ENCODE results near the gene TAOK1. TPM values are rescaled to one million over a fixed set of nuclear protein-coding genes. Genes with fewer than 3 reads are reported as not detected.
"Not testable (repeated sequence)": the region's sequence is repeated elsewhere in the genome, so short reads cannot be mapped to it uniquely, and the experiment has no call there.

Gene TAOK1
- total RNA-seq (10 to 100 TPM; 46.7 to 72.2 (median 51.1) TPM), polyA plus RNA-seq (9.8 TPM)
- long read RNA-seq, donor 1, partial matches to known transcripts: 0 of 7 reads
- long read RNA-seq, donor 1, other reads (novel, unspliced or antisense): 7 of 7 reads
- long read RNA-seq, donor 2, partial matches to known transcripts: 0 of 1 reads
- long read RNA-seq, donor 2, other reads (novel, unspliced or antisense): 1 of 1 reads
- long read RNA-seq, donor 3, partial matches to known transcripts: 6 of 15 reads
- long read RNA-seq, donor 3, other reads (novel, unspliced or antisense): 9 of 15 reads
- long read RNA-seq, donor 4, partial matches to known transcripts: 1 of 4 reads
- long read RNA-seq, donor 4, other reads (novel, unspliced or antisense): 3 of 4 reads

DNA sequence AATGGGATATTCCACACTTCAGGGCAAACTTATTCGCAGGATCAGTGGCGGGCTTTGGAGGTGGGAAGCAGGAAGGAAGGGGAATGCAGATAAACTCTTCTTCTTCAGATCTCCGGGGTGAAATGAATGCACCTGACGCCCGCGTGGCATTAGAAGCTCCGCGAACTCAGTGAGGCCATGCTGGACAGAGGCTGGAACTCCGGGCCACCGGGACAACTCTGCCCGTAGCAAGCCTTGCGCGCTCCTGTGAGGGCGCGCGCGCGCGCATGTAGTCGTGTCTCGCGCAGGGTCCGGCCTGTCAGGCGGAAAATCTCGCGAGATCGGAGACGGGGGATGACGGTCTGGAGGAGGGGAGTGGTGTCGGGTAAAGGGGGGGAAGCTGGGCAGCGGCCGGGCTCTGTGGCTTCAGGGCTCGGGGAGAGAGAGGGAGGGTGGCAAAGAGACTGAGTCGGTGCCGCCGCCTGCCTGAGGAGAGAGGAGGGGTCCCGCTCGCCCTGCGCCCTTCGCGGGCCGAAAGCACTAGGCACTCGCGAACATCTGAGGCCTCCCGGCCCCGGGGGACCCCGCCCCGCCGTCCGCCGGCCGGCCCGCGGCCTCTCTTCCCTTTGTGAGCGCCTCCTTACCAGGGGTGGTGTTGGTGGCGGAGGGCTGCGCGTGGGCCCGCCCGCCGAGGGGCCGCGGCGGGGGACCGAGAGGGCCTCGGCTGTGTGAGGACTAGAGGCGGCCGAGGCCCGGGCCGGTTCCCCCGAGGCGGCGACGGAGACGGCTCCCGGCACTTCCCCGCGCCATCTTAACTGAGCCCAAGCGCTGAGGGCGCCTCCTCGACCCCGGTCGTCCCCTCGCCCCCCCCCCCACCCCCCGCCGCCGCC is at the start of gene TAOK1:
Gene TAOK1, plus strand, starts transcription at position 382 of the 869 bp plus-strand sequence. CDS start 61,186 bp downstream, outside the sequence.
- no peaks in the 10 kb centered on the region for H3K27me3 ChIP-seq (ENCODE audit: control insufficient read depth, insufficient read depth)
- no peaks in the 10 kb centered on the region for H3K4me1 ChIP-seq (ENCODE audit: control insufficient read depth, insufficient read depth, low read length)
- under 1% methylated on average over 87 of the region's 87 CpGs for WGBS
- ATAC-seq (peak; percentile 98 to 99), DNase-seq (peak; percentile 100)
- H3K9me3 ChIP-seq (ENCODE audit: control insufficient read depth, low read length): no peaks in the 10 kb centered on the region
- peak within 1 kb of the TSS; percentile 99 for H3K27ac ChIP-seq (ENCODE audit: low read length)
- H3K4me3 ChIP-seq (ENCODE audit: low read length): peak within 1 kb of the TSS; percentile 95
- intact Hi-C loops (cut with DNase I): no loop called here

DNA sequence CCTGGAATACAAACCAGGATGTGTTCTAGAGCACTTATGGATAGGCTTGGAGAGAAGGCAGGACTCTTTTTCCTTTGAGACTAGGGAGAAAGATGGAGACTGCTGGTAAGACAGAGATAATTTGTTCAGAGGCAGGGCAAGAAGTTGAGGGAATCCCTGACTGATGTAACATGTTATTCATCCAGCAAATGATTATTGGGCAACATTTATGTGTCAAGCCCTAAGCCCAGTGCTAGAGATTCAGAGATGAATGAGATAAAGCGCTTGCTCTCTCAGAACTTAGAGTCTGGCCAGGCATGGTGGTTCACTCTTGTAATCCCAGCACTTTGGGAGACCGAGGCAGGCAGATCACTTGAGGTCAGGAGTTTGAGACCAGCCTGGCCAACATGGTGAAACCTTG is 48.4 kb upstream of the TAOK1 start:
- WGBS: 88% methylated on average over 2 of the region's 2 CpGs
- H3K9me3 ChIP-seq (ENCODE audit: control insufficient read depth, low read length): no peaks in the 10 kb centered on the region
- H3K27me3 ChIP-seq (ENCODE audit: control insufficient read depth, insufficient read depth): no peaks in the 10 kb centered on the region
- ATAC-seq (no peak), DNase-seq (no peak)
- intact Hi-C loops (cut with DNase I): no loop called here
- H3K27ac ChIP-seq (ENCODE audit: low read length): no peak overlapping the region
- H3K4me3 ChIP-seq (ENCODE audit: low read length): no peak overlapping the region
- H3K4me1 ChIP-seq (ENCODE audit: control insufficient read depth, insufficient read depth, low read length): no peaks in the 10 kb centered on the region

- WGBS: 76% methylated on average over 11 of the region's 11 CpGs
- H3K27ac ChIP-seq (ENCODE audit: low read length): no peak overlapping the region
Observed at GRCh38 chr17:29342158-29342765, 47.9 kb upstream of the TAOK1 start.

DNA sequence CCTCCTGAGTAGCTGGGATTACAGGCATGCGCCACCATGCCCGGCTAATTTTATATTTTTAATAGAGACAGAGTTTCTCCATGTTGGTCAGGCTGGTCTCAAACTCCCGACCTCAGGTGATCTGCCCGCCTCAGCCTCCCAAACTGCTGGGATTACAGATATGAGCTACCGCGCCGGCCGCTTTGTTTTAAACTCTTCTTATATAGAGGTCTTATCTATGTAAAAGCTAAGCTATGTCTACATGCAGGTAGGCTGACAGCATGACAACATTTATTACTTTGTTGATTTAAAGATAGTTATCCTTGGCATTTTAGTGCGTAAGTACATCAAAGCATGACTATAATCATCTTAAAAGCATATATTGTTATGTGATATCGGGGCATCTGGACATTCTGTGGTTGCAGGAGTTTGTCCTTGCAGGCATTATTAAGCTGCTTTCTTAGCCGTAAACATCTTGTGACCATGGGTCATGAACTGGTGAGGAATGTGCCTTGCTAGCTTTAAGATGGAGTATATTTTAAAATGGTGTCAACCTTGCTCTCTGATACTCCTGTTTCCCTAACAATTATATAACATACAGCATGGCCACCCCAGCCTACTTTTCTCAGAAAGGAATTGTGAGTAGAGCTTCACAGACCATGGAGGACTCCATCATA is 45.8 kb upstream of the TAOK1 start:
- Histone ChIP-seq H3K27ac (ENCODE audit: low read length) (no peak overlapping the region), H3K27me3 (ENCODE audit: control insufficient read depth, insufficient read depth) (no peaks in the 10 kb centered on the region), H3K9me3 (ENCODE audit: control insufficient read depth, low read length) (no peaks in the 10 kb centered on the region), H3K4me3 (ENCODE audit: low read length) (no peak overlapping the region), H3K4me1 (ENCODE audit: control insufficient read depth, insufficient read depth, low read length) (no peaks in the 10 kb centered on the region)
- ATAC-seq (no peak), DNase-seq (no peak)
- intact Hi-C loops (cut with DNase I): no loop called here
- 91% methylated on average over 11 of the region's 11 CpGs for WGBS

More at GRCh38 chr17:29342158-29342765, 47.9 kb upstream of the TAOK1 start:
- intact Hi-C loops (cut with DNase I): no loop called here
- DNase-seq (no peak), ATAC-seq (no peak)
- no peaks in the 10 kb centered on the region for H3K4me1 ChIP-seq (ENCODE audit: control insufficient read depth, insufficient read depth, low read length)
- no peaks in the 10 kb centered on the region for H3K27me3 ChIP-seq (ENCODE audit: control insufficient read depth, insufficient read depth)
- no peak overlapping the region for H3K4me3 ChIP-seq (ENCODE audit: low read length)
- no peaks in the 10 kb centered on the region for H3K9me3 ChIP-seq (ENCODE audit: control insufficient read depth, low read length)

- H3K4me3 ChIP-seq (ENCODE audit: low read length): no peak overlapping the region
- no peaks in the 10 kb centered on the region for H3K4me1 ChIP-seq (ENCODE audit: control insufficient read depth, insufficient read depth, low read length)
- ATAC-seq: no peak
- DNase-seq: no peak
- intact Hi-C loops (cut with DNase I): no loop called here
- WGBS: 65% methylated on average over 3 of the region's 3 CpGs
- H3K27ac ChIP-seq (ENCODE audit: low read length): no peak overlapping the region
- no peaks in the 10 kb centered on the region for H3K27me3 ChIP-seq (ENCODE audit: control insufficient read depth, insufficient read depth)
- no peaks in the 10 kb centered on the region for H3K9me3 ChIP-seq (ENCODE audit: control insufficient read depth, low read length)
Observed at GRCh38 chr17:29345066-29345465, 45.1 kb upstream of the TAOK1 start.

DNA sequence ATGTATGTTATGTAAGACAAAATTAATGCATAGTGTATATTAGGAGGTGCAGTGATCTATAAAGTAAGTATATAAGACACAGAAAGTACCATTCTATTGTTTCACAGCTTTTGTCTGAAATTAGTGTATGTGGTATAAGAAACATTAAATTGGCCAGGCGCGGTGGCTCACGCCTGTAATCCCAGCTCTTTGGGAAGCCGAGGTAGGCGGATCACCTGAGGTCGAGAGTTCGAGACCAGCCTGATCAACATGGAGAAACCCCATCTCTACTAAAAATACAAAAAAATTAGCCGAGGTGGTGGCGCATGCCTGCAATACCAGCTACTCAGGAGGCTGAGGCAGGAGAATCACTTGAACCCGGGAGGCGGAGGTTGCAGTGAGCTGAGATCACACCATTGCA is 44.7 kb upstream of the TAOK1 start:
- DNase-seq; ATAC-seq; intact Hi-C loops (cut with DNase I); H3K4me1 ChIP-seq (ENCODE audit: control insufficient read depth, insufficient read depth, low read length); H3K27me3 ChIP-seq (ENCODE audit: control insufficient read depth, insufficient read depth); H3K27ac ChIP-seq (ENCODE audit: low read length); H3K4me3 ChIP-seq (ENCODE audit: low read length); H3K9me3 ChIP-seq (ENCODE audit: control insufficient read depth, low read length): not testable (repeated sequence)
- 96% methylated on average over 11 of the region's 11 CpGs for WGBS

DNA sequence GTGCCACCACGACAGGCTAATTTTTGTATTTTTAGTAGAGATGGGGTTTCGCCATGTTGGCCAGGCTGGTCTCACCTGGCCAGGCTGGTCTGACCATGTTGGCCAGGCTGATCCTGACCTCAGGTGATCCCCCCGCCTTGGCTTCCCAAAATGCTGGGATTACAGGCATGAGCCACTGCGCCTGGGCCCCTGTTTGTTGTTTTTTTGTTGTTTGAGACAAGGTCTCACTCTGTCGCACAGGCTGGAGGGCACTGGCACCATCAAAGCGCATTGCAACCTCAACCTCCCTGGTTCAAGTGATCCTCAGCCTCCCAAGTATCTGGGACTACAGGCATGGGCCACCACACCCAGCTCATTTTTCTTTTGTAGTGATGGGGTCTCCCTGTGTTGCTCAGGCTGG is 43.7 kb upstream of the TAOK1 start:
- Histone ChIP-seq H3K9me3 (ENCODE audit: control insufficient read depth, low read length) (no peaks in the 10 kb centered on the region), H3K27ac (ENCODE audit: low read length) (no peak overlapping the region), H3K27me3 (ENCODE audit: control insufficient read depth, insufficient read depth) (no peaks in the 10 kb centered on the region), H3K4me1 (ENCODE audit: control insufficient read depth, insufficient read depth, low read length) (no peaks in the 10 kb centered on the region), H3K4me3 (ENCODE audit: low read length) (no peak overlapping the region)
- 92% methylated on average over 6 of the region's 6 CpGs for WGBS
- intact Hi-C loops (cut with DNase I): no loop called here
- DNase-seq (no peak), ATAC-seq (no peak)

DNA sequence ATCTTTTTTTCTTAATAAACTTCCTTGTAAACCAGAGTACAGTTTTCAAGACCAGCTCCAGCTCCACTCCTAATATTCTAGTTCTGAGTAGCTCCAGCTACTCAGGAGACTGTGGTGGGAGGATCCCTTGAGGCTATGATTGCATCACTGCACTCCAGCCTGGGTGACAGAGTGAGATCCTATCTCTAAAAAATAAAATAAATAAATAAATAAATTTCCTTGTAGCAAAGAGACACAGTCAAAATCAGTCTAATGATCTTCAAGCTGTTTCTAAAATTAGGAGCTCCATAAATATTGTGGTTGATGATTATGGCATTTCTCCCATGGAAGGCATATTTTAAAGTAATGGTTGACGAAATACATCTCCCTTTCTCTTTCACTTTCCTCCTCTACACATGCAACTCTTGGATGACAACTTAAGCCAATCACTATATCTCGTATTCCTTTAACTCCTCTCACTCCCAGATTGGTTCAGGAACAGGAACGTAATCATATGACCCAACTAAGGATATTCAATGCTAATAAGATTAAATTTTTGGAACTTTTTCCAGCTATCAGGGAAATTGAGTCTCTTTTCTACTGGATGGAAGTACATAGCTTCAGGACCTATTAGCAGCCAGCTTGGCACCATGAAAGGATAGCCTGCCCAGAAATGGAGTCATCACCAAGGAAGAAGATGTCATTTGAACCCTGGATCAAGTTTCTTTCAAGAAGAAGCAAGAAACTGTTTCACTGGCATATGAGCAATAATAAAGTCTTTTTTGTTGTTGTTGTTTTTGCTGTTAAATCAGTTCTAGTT is 42.1 kb upstream of the TAOK1 start:
- no peaks in the 10 kb centered on the region for H3K27me3 ChIP-seq (ENCODE audit: control insufficient read depth, insufficient read depth)
- H3K9me3 ChIP-seq (ENCODE audit: control insufficient read depth, low read length): no peaks in the 10 kb centered on the region
- no peak overlapping the region for H3K4me3 ChIP-seq (ENCODE audit: low read length)
- H3K27ac ChIP-seq (ENCODE audit: low read length): no peak overlapping the region
- DNase-seq (peak in 1 of 3 donors; percentile 21), ATAC-seq (peak in 1 of 2 donors; percentile 61)
- intact Hi-C loops (cut with DNase I): no loop called here
- H3K4me1 ChIP-seq (ENCODE audit: control insufficient read depth, insufficient read depth, low read length): no peaks in the 10 kb centered on the region
- 59% methylated on average over 3 of the region's 3 CpGs for WGBS

DNA sequence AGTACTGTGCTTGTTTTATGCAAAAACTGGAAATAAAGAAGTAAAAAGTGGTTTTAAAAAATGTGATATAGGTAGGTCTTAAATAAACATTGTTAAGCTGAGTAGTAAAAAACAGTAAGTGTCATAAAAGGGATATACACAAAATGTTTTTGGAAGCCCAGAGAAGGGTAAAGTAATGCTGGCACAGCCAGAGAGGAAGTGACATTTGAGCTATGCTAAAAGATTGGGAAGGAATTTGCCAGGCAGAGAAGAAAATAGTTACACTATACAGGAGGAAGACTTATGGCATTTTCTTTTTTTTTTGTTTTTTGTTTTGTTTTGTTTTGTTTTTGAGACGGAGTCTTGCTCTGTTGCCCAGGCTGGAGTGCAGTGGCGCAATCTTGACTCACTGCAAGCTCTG is 40.8 kb upstream of the TAOK1 start:
- H3K4me1 ChIP-seq (ENCODE audit: control insufficient read depth, insufficient read depth, low read length): no peaks in the 10 kb centered on the region
- no peaks in the 10 kb centered on the region for H3K27me3 ChIP-seq (ENCODE audit: control insufficient read depth, insufficient read depth)
- H3K9me3 ChIP-seq (ENCODE audit: control insufficient read depth, low read length): no peaks in the 10 kb centered on the region
- intact Hi-C loops (cut with DNase I): no loop called here
- no peak overlapping the region for H3K4me3 ChIP-seq (ENCODE audit: low read length)
- no peak overlapping the region for H3K27ac ChIP-seq (ENCODE audit: low read length)
- WGBS: 73% methylated on average over 2 of the region's 2 CpGs
- no peak for DNase-seq
- no peak for ATAC-seq

DNA sequence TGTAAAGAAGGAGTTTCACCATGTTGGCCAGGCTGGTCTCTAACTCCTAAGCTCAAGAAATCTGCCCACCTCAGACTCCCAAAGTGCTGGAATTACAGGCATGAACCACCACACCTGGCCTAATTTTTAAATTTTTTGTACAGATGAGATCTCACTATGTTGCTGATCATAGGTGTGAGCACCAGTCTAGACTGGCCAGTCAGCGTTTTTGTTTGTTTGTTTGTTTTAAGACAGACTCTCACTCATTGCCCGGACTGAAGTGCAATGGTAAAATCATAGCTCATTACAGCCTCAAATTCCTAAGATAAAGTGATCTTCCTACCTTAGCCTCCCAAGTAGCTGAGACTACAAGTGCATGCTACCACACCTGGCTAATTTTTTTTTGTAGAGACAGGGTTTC is 38.0 kb upstream of the TAOK1 start:
- Histone ChIP-seq H3K27me3 (ENCODE audit: control insufficient read depth, insufficient read depth) (no peaks in the 10 kb centered on the region), H3K27ac (ENCODE audit: low read length) (no peak overlapping the region), H3K4me1 (ENCODE audit: control insufficient read depth, insufficient read depth, low read length) (no peaks in the 10 kb centered on the region), H3K4me3 (ENCODE audit: low read length) (no peak overlapping the region), H3K9me3 (ENCODE audit: control insufficient read depth, low read length) (no peaks in the 10 kb centered on the region)
- intact Hi-C loops (cut with DNase I): no loop called here
- no peak for DNase-seq
- 84% methylated on average over 2 of the region's 2 CpGs for WGBS
- ATAC-seq: no peak
